ENCODE measurements around the gene IKBKE.

Gene IKBKE

DNA sequence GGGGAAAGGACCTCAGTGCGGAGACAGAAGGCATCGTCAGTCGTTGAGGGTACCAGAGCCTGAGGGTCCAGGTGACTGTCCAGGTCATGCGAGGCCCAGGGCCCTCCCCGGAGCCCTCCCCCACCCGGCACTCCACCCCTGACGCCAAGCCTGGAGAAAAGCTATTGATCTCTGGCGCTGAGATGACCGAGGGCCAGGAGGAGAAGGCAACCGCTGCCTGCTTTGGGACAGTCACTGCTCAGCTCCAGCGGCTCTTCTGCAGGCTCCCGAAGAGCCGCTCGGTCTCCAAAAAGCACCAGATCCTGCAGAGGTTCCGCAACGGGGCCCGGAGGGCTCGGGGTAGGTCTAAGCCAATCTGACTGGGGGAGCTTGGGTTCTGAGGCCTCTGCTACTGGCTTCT is 47.9 kb downstream of the IKBKE start:
- Histone ChIP-seq H3K27me3 (peaks cover 23% of the 10 kb centered on the region), H3K9me3 (no peaks in the 10 kb centered on the region), H3K27ac (no peak overlapping the region), H3K36me3 (no peaks in the 10 kb centered on the region), H3K4me3 (ENCODE audit: low read depth in 1 of 2, low read length in 1 of 2) (no peak overlapping the region), H3K4me1 (ENCODE audit: control insufficient read depth in 1 of 2, insufficient read depth in 1 of 2, low read depth in 1 of 2, low read length in 1 of 2) (peaks cover 28 to 29% of the 10 kb centered on the region in 2 experiments)
- TF ChIP-seq, protein P1, sequence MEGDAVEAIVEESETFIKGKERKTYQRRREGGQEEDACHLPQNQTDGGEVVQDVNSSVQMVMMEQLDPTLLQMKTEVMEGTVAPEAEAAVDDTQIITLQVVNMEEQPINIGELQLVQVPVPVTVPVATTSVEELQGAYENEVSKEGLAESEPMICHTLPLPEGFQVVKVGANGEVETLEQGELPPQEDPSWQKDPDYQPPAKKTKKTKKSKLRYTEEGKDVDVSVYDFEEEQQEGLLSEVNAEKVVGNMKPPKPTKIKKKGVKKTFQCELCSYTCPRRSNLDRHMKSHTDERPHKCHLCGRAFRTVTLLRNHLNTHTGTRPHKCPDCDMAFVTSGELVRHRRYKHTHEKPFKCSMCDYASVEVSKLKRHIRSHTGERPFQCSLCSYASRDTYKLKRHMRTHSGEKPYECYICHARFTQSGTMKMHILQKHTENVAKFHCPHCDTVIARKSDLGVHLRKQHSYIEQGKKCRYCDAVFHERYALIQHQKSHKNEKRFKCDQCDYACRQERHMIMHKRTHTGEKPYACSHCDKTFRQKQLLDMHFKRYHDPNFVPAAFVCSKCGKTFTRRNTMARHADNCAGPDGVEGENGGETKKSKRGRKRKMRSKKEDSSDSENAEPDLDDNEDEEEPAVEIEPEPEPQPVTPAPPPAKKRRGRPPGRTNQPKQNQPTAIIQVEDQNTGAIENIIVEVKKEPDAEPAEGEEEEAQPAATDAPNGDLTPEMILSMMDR (IDR thresholded peaks at IDR 0.05): no peak

DNA sequence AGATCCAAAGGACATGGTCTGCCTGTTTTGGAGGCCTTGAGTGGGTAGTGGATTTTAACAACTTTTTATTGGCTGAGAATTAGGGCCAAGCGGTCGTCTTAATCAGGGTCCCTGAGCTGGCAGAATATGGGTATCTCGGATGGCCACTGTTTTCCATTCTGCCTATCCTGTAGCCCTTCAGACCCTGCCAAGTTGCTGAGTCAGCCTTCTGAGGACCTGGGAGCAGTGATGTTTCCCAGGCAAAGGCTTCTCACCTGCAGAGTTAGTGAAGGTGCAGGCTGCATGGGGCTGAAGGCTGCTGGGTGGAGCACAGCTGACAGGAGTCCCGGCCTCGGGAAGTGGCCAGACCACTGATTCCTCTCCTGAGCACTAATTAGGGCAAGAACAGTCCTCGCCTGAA is 48.5 kb downstream of the IKBKE start:
- peaks cover 23% of the 10 kb centered on the region for H3K27me3 ChIP-seq
- no peak overlapping the region for H3K4me3 ChIP-seq (ENCODE audit: low read depth in 1 of 2, low read length in 1 of 2)

DNA sequence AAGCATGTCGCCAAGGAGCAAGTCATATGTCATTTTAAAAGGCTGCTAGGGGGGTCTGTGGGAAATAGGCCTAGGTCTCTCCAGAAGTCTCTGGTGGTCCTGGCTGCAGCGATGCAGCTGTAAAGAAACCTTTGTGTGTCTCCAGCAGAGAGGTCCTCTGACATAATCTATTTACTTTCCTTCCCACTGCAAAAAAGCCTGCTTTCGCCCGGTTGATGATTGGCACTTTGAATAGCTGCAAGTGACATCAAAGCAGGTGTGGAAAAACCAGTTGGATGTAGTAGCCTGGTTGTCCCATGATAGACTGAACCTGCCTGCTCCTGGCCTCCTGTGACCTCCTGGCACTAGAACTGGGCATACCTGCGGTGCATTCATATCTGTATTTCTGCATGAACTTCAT is 50.9 kb downstream of the IKBKE start:
- Histone ChIP-seq H3K36me3 (no peaks in the 10 kb centered on the region), H3K9me3 (no peaks in the 10 kb centered on the region), H3K27ac (no peak overlapping the region), H3K4me3 (ENCODE audit: low read depth in 1 of 2, low read length in 1 of 2) (no peak overlapping the region), H3K4me1 (ENCODE audit: control insufficient read depth in 1 of 2, insufficient read depth in 1 of 2, low read depth in 1 of 2, low read length in 1 of 2) (peaks cover 9% of the 10 kb centered on the region in 2 experiments), H3K27me3 (peaks cover 23% of the 10 kb centered on the region)
- TF ChIP-seq, protein P1 (IDR thresholded peaks at IDR 0.05): no peak

More for the DNA sequence above, 48.5 kb downstream of the IKBKE start:
- no peak overlapping the region for H3K27ac ChIP-seq
- peaks cover 28 to 29% of the 10 kb centered on the region in 2 experiments for H3K4me1 ChIP-seq (ENCODE audit: control insufficient read depth in 1 of 2, insufficient read depth in 1 of 2, low read depth in 1 of 2, low read length in 1 of 2)
- no peaks in the 10 kb centered on the region for H3K36me3 ChIP-seq
- no peaks in the 10 kb centered on the region for H3K9me3 ChIP-seq
- TF ChIP-seq, protein P1 (IDR thresholded peaks at IDR 0.05): no peak

DNA sequence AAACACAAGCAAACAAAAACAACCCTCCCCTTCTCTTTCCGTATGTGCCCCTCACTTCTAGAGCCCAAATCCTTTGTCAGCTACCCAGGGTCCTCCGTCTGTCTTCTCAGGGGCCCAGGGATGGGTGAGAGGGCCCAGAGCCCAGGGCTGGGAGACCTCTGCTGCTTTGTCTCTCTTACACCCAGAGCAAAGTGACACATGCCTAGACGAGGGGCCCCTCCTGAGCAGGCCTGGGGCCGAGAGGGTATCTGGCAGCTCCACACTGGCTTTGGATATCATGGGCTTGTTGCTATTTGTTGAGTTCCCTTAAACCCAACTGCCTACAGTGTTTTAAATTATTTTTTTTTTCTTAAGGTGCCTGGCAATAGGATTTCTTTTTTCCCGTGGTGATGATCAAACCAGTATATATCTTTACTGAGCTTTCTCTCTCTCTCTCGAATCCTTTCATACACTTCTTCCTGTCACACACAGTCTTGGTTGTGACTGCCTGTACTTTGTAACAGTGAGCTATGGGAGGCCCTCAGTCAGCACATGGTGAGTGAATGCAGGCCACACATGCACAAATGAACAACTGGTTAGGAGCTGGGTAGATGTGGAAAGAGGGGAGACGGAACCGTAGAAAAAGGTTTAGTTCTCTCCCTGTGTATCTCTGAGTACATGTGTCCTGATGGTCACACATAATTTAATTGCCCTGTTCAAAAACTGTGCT is 51.6 kb downstream of the IKBKE start:
- Histone ChIP-seq H3K36me3 (no peaks in the 10 kb centered on the region), H3K4me1 (ENCODE audit: control insufficient read depth in 1 of 2, insufficient read depth in 1 of 2, low read depth in 1 of 2, low read length in 1 of 2) (peaks cover 2% of the 10 kb centered on the region in 2 experiments), H3K4me3 (ENCODE audit: low read depth in 1 of 2, low read length in 1 of 2) (no peak overlapping the region), H3K27me3 (peaks cover 23% of the 10 kb centered on the region), H3K27ac (no peak overlapping the region), H3K9me3 (no peaks in the 10 kb centered on the region)
- TF ChIP-seq, protein P1 (IDR thresholded peaks at IDR 0.05): no peak

DNA sequence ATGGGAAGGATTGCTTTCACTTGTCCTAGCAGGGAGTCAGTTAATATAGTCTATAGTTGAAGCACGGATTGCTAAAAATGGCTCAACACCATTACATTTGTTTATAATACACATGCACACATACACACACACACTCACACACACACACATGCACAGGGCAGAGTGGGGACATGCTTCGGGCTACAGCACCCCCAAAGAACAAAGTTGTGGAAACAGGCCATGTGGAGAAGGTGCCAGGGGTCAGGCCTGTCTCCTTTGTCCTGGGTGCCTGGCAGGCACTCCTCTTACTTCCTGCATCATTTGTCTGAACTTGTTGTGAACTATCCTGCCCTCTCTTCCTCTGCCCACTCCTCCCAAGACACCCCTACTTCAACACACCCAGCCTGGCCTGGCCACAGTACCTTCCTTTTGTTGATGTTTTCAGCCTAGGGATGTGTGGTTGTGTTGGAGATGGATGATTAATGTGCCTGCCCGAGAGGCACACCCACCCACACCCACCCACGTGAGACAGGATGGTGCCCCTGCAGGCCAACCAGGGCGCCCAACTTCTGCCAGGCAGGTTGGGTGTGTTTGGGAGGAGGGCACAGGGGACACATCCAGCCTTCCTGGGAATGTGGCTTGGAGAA is 54.6 kb downstream of the IKBKE start:
- no peaks in the 10 kb centered on the region for H3K9me3 ChIP-seq
- H3K27me3 ChIP-seq: peaks cover 6% of the 10 kb centered on the region
- TF ChIP-seq, protein P1 (IDR thresholded peaks at IDR 0.05): no peak
- no peak overlapping the region for H3K27ac ChIP-seq
- H3K4me1 ChIP-seq (ENCODE audit: control insufficient read depth in 1 of 2, insufficient read depth in 1 of 2, low read depth in 1 of 2, low read length in 1 of 2): no peaks in the 10 kb centered on the region
- no peak overlapping the region for H3K4me3 ChIP-seq (ENCODE audit: low read depth in 1 of 2, low read length in 1 of 2)
- H3K36me3 ChIP-seq: no peaks in the 10 kb centered on the region
